Embryonic facial prominence (tissue), 1 donor: ENCODE measurements around the gene HES2.
"Not testable (repeated sequence)": the region's sequence is repeated elsewhere in the genome, so short reads cannot be mapped to it uniquely, and the experiment has no call there.

Experiments
- DNase-seq: peaks from one replicate; pipeline ENCODE4 v3.0.0-alpha.2; 2016; ENCODE audit errors: extremely low spot score

HES2 gene

GRCh38 chr1:6418668-6419396 lies 887 bp downstream of the HES2 start:
- DNase-seq = no peak

DNA sequence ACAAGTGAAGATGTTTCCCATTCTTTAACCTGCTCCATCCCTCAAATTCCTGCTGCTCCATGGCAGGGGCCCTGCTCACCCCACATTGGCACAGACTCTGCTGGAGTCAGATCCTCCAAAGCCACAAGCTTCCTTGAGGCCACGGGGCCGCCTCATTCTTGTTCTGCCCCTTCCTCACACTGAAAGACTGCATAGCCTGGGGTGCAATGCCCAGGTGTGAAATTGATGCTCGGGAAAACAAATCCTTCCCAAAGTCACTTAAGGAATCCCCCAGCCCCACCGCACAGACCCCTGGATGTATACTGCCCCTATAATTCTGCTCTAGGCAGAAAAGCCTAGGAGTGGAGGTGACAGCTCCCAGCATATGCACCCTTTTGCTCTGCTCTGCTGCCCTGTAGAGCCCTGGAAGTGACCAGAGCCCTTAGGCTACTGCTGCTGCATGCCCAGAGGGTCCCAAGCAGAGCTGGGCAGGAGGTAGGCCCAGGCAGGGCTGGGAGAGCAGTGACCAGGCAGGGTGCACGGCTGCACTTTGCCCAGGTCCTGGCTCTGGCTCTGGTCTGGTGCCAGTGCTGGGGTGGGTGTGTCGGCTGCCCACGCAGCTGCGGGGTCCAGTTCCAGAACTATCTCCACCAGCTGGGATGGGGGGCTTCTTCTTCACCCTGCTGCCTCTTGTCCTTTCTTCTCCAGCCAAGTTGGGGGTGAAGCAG lies 1.6 kb downstream of the HES2 start:
- DNase-seq = no peak

- no peak for DNase-seq
Measured at GRCh38 chr1:6416906-6417305, 2.8 kb downstream of the HES2 start.

GRCh38 chr1:6416295-6416656 lies 3.4 kb downstream of the HES2 start:
- no peak for DNase-seq

DNA sequence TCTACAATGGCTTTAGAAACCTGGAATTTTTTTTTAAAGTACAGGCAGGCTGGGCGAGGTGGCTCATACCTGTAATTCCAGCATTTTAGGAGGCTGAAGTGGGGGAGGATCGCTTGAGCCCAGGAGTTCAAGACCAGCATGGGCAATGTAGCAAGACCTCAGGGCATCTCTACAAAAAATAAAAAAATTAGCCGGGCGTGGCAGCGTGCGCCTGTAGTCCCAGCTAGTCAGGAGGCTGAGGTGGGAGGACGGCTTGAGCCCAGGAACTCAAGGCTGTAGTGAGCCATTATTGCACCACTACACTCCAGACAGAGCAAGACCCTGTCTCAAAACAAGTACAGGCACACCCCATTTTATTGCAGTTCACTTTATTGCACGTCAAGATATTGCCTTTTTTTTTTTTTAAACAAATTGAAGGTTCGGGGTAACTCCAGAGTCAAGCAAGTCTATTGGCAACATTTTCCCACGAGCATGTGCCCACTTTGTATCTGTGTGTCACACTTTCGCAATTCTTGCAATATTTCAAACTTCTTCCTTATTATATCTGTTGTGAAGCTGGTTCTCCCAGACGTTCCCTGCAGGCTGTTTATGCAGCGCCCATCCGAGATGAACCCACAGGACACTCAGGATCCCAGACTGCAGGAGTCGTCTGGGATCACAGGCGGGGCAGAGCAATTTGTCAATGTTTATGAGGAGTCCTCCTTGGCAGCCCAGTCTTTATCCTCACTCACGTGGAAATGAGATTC lies 4.7 kb downstream of the HES2 start:
- no peak for DNase-seq

DNA sequence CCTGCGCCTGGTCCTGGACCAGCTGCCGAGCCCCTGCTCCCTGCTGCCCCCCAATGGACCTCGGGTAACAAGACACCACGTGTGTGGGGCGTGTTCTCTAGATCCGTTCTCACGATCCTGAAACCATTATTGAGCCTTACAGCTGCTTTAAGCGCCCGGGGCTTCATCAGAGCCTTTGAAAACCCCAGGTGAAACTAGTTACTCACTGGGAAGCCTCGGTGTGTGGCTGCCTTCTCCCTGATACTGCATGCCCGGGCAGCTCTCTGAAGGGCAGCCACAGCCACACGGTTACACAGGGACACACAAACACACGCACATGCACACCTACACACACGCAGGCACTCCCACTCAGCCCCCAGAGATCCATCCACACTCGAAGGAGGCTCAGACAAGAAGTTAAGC lies 5.3 kb downstream of the HES2 start:
- DNase-seq = no peak

- no peak for DNase-seq
Measured at GRCh38 chr1:6412896-6413295, 6.8 kb downstream of the HES2 start.

- no peak for DNase-seq
Measured at GRCh38 chr1:6410248-6410893, 9.3 kb downstream of the HES2 start.

DNA sequence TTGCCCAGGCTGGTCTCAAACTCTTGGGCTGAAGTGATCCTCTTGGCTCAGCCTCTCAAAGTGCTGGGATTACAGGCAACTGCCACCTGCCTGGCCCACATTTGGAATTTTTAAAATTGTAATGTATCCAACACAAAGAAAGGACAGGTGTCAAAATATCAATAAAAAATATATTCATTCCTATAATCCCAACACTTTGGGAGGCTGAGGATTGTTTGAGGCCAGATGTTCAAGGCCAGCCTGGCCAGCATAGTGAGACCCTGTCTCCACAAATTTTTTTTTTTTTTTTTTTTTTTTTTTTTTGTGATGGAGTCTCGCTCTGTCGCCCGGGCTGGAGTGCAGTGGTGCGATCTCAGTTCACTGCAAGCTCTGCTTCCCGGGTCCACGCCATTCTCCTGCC lies 10.0 kb downstream of the HES2 start:
- no peak for DNase-seq

DNA sequence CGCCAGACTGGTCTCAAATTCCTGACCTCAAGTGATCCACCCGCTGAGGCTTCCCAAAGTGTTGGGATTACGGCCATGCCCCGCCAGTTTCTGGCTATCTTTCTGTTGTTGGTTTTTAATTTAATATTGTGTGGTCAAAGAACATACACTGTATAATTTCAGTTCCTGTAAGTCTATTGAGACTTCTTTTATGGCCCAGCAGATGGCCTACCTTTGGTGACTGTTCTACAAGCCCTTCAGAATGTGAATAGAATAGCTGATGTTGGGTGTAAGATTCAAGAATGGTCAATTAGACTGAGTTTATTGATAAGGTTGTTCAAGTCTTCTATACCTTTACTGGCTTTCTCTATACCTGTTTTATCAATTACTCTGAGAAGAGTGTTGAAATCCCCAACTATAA lies 10.7 kb downstream of the HES2 start:
- DNase-seq = no peak

DNA sequence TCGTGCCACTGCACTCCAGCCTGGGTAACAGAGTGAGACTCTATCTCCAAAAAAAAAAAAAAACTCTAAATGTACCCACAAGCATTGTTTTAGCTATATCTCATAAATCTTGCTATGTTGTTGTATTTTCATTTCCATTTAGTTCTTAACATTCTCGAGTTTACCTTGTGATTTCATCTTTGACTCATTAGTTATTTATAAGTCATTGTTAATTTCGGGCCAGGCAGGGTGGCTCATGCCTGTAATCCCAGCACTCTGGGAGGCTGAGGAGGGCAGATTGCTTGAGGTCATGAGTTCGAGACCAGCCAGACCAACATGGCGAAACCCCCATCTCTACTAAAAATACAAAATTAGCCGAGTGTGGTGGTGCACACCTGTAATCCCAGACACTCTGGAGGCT lies 11.7 kb downstream of the HES2 start:
- DNase-seq = no peak

DNA sequence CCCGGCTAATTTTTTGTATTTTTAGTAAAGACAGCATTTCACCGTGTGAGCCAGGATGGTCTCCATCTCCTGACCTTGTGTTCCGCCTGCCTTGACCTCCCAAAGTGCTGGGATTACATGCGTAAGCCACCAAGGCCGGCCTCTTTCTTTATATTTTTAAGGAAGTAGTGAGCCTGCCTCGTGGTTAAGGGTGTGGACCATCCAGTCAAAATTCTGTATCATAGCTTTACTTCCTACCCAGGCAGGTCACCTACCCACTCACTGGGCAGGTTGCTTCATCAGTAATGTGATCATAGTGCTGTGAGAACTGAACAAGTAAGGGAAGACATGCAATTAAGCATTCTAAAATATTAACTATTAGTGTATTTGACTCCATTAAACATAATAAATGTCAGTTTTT lies 18.0 kb downstream of the HES2 start:
- no peak for DNase-seq

GRCh38 chr1:6399294-6399693 lies 20.4 kb downstream of the HES2 start:
- DNase-seq = no peak

DNA sequence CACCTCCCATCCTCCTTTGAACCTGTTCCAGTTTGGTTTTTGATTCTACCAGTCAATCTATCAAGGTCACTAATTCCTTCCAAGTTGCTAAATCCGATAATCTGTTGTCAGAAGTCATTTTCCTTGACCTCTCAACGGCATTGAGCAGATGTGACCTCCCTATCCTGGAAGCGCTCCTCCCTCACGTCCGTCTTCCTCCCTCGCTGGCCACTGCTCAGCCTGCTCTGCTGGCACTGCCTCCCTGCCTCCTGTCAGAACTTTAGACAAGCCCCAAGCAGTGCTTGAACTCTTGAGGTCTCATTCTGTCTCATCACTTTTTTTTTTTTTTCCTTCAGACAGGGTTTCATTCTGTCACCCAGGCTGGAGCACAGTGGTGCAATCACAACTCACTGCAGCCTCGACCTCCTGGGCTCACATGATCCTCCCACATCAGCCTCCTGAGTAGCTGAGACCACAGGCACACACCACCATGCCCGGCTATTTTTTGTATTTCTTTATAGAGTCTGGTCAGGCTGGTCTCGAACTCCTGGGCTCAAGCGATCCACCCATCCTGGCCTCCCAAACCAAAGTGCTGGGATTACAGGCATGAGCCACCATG lies 21.8 kb downstream of the HES2 start:
- DNase-seq = no peak

GRCh38 chr1:6396998-6397397 lies 22.7 kb downstream of the HES2 start:
- no peak for DNase-seq

GRCh38 chr1:6395781-6396244 lies 23.9 kb downstream of the HES2 start:
- DNase-seq = not testable (repeated sequence)

DNA sequence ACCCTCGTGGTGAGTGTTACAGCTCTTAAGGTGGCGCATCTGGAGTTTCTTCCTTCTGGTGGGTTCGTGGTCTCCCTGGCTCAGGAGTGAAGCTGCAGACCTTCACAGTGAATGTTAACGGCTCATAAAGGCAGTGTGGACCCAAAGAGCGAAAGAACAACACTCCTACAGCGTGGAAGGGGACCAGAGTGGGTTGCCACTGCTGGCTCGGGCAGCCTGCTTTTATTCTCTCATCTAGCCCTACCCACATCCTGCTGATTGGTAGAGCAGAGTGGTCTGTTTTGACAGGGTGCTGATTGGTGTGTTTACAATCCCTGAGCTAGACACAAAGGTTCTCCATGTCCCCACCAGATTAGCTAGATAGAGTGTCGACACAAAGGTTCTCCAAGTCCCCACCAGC lies 24.6 kb downstream of the HES2 start:
- DNase-seq = not testable (repeated sequence)

GRCh38 chr1:6393400-6394187 lies 26.1 kb downstream of the HES2 start, which contains the start of gene ACOT7:
Gene ACOT7, minus strand, starts transcription at chr1:6393767. Its CDS starts 368 bp downstream, at chr1:6393399.
- peak; percentile 74 for DNase-seq

- DNase-seq = no peak
Measured at GRCh38 chr1:6392809-6393399, 26.8 kb downstream of the HES2 start.
